Kidney (tissue), 11 donors: Measurements from ENCODE around the gene POLR2J2. TPM values are rescaled to one million over a fixed set of nuclear protein-coding genes. Genes with fewer than 3 reads are reported as not detected.
"Not testable (repeated sequence)": the region's sequence is repeated elsewhere in the genome, so short reads cannot be mapped to it uniquely, and the experiment has no call there.

ENCODE experiments used
- DNase-seq, 5 donors: peaks; one replicate each; pipeline ENCODE4 v3.0.0-alpha.2; 2013 to 2020
- FAIRE-seq: peaks from 2 replicates; lab custom pipeline; 2012; peaks lifted over from hg19 to GRCh38; lab: Jason Lieb, UNC
- H3K27ac ChIP-seq, 2 donors: one replicate each; pipeline ENCODE4 v1.7.0; 2013; ENCODE audit warnings: low read depth in 2 of 2, low read length in 2 of 2, inconsistent platforms in 1 of 2
- H3K27me3 ChIP-seq: one replicate; pipeline ENCODE4 v1.7.1; 2013; ENCODE audit warnings: low read length, inconsistent platforms; ENCODE audit not compliant: control insufficient read depth, insufficient read depth
- H3K36me3 ChIP-seq, 3 donors: one replicate each; pipeline versions ENCODE4 v1.7.0 to v1.7.1; 2013; ENCODE audit warnings: low read length in 3 of 3, control low read depth in 1 of 3, inconsistent platforms in 1 of 3; ENCODE audit not compliant: insufficient read depth in 3 of 3, control insufficient read depth in 2 of 3
- H3K4me1 ChIP-seq, 3 donors: one replicate each; pipeline versions ENCODE4 v1.7.0 to v1.7.1; 2013; ENCODE audit warnings: low read length in 3 of 3, inconsistent platforms in 1 of 3, low read depth in 1 of 3; ENCODE audit not compliant: control insufficient read depth in 2 of 3, insufficient read depth in 2 of 3
- H3K4me3 ChIP-seq, 3 donors: one replicate each; pipeline versions ENCODE4 v1.7.0 to v1.8.1; 2013; ENCODE audit warnings: low read length in 3 of 3, control low read depth in 1 of 3, inconsistent platforms in 1 of 3
- H3K9ac ChIP-seq, 3 donors: one replicate each; pipeline versions ENCODE4 v1.7.0 to v1.7.1; 2013; ENCODE audit warnings: low read length in 3 of 3, control low read depth in 1 of 3, inconsistent platforms in 1 of 3
- H3K9me3 ChIP-seq, 3 donors: one replicate each; pipeline versions ENCODE4 v1.7.0 to v1.7.1; 2013; ENCODE audit warnings: low read length in 3 of 3, control low read depth in 1 of 3, inconsistent platforms in 1 of 3; ENCODE audit not compliant: control insufficient read depth in 2 of 3, insufficient read depth in 1 of 3
- intact Hi-C: fragments of 100-400 bp; cut with DNase I; formaldehyde crosslinking; loops from one replicate; pipeline ENCODE4 v1.11.1; 2022
- polyA plus RNA-seq: library from polyadenylated mRNA; stranded (reverse); fragments of 350-450 nt; fragmentation: Illumina TruSeq; extraction: RNeasy Lipid Tissue Mini Kit (QIAGEN cat#74804); gene quantifications from one replicate; pipeline ENCODE4 v1.2.3, GENCODE V29; 2014; ENCODE audit warnings: low read depth, low replicate concordance; ENCODE audit not compliant: insufficient read depth
- total RNA-seq: library from RNA; stranded (reverse); fragmentation: NEBNext Ultra II Directional; extraction: Animal tissue kit (Norgen Biotek cat#: 25700); gene quantifications from one replicate; pipeline ENCODE4 v1.2.1, GENCODE V29; 2021
- donor health status: control.
- donor health status: control.
- donor health status: DM: yes; HTN: yes; CAD: no.
- donor health status: Normal renal cell carcinoma (clear cell type).

Gene POLR2J2
- total and polyA plus RNA-seq, 2 donors from 2014 or later, result 0.62 to 10.5 TPM

GRCh38 chr7:102688299-102689036 is 17.0 kb upstream of the POLR2J2 start:
- H3K27me3 ChIP-seq, H3K36me3 ChIP-seq, H3K27ac ChIP-seq, H3K4me3 ChIP-seq, H3K4me1 ChIP-seq, DNase-seq, H3K9ac ChIP-seq, intact Hi-C loops, FAIRE-seq, H3K9me3 ChIP-seq: not testable (repeated sequence)

- H3K27me3 ChIP-seq, intact Hi-C loops, H3K4me3 ChIP-seq, H3K9me3 ChIP-seq, DNase-seq, H3K27ac ChIP-seq, H3K4me1 ChIP-seq, H3K9ac ChIP-seq, H3K36me3 ChIP-seq, FAIRE-seq: not testable (repeated sequence)
Observed at GRCh38 chr7:102682560-102682959, 11.1 kb upstream of the POLR2J2 start.

GRCh38 chr7:102680780-102681179 is 9.3 kb upstream of the POLR2J2 start:
- H3K4me1 ChIP-seq, H3K9ac ChIP-seq, H3K27me3 ChIP-seq, H3K9me3 ChIP-seq, H3K27ac ChIP-seq, H3K36me3 ChIP-seq, intact Hi-C loops, DNase-seq, FAIRE-seq, H3K4me3 ChIP-seq: not testable (repeated sequence)

- FAIRE-seq, H3K4me3 ChIP-seq, intact Hi-C loops, H3K27me3 ChIP-seq, H3K9me3 ChIP-seq, H3K27ac ChIP-seq, H3K36me3 ChIP-seq, DNase-seq, H3K4me1 ChIP-seq, H3K9ac ChIP-seq: not testable (repeated sequence)
Observed at GRCh38 chr7:102675545-102675944, 4.1 kb upstream of the POLR2J2 start.

DNA sequence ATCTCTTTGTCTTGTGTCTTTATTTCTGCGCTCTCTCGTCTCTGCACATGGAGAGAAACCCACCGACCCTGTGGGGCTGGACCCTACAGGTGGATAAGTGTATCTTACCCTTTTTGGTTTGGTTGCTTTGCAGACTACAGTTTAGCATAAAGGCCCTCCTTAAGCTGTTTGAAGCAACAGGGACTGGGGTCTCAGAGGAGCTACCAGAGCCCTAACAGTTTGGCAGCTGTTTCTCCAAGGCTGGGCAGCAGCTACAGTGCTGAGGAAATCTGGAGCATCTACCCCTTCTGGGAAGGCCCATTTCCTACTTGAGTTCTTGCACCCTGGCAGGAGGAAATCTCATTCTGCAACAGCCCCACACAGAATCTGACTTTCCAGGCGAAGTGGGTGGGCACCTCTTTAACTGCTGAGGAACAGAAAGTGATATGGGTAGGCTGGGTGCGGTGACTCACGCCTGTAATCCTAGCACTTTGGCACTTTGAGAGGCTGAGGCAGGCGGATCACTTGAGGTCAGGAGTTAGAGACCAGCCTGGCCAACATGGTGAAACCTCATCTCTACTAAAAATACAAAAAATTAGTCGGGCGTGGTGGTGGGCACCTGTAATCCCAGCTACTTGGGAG is 2.1 kb upstream of the POLR2J2 start:
- intact Hi-C loops, H3K4me1 ChIP-seq, H3K27me3 ChIP-seq, FAIRE-seq, H3K9ac ChIP-seq, H3K27ac ChIP-seq, H3K36me3 ChIP-seq, H3K4me3 ChIP-seq, H3K9me3 ChIP-seq, DNase-seq: not testable (repeated sequence)

DNA sequence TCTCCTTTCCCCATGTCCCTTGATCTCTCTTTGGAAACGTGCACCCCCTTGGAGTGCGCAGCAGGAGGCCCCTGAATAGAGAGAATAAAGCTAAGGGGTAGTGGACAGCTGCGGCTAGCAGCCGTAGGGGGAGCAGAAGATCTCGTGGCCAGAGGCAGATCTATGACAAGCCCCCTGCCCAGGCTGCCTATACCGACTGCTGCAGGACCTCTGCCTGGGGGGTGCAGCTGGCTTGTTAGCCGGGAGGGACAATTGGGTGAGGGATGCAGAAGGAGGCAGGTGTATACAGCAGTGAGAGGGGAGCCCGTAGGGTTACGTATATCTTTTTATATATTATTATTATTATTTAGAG is 469 bp upstream of the POLR2J2 start:
- DNase-seq, H3K4me3 ChIP-seq, H3K27ac ChIP-seq, H3K4me1 ChIP-seq, H3K9me3 ChIP-seq, H3K36me3 ChIP-seq, H3K9ac ChIP-seq, intact Hi-C loops, FAIRE-seq, H3K27me3 ChIP-seq: not testable (repeated sequence)

GRCh38 chr7:102667523-102667922 is 3.9 kb downstream of the POLR2J2 start:
- DNase-seq, H3K36me3 ChIP-seq, H3K9me3 ChIP-seq, H3K4me3 ChIP-seq, FAIRE-seq, H3K27me3 ChIP-seq, H3K9ac ChIP-seq, H3K27ac ChIP-seq, H3K4me1 ChIP-seq, intact Hi-C loops: not testable (repeated sequence)

DNA sequence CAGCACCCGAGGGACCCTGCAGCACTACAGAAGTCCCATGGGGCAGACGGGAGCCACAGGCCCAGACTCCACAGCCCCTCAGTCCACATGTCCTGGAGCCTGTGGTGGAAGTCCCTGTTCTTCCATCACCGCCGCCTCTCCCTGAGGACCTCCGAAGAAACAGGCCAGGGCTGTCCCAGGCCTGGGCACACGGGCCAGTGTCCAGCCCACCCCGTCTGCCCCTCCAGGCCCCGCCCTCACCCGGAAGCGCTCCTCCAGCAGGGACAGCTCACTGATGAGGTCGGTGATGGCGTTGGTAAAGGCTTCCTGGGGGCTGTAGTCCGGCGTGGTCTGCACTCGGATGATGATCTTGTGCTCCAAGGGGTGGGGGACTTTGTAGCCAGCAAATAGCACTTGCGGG is 4.6 kb downstream of the POLR2J2 start:
- FAIRE-seq, H3K4me1 ChIP-seq, intact Hi-C loops, H3K9ac ChIP-seq, H3K36me3 ChIP-seq, DNase-seq, H3K27ac ChIP-seq, H3K4me3 ChIP-seq, H3K9me3 ChIP-seq, H3K27me3 ChIP-seq: not testable (repeated sequence)
